ENCODE results near the gene LAMP1.
"Not testable (repeated sequence)": the region's sequence is repeated elsewhere in the genome, so short reads cannot be mapped to it uniquely, and the experiment has no call there.

The LAMP1 gene

DNA sequence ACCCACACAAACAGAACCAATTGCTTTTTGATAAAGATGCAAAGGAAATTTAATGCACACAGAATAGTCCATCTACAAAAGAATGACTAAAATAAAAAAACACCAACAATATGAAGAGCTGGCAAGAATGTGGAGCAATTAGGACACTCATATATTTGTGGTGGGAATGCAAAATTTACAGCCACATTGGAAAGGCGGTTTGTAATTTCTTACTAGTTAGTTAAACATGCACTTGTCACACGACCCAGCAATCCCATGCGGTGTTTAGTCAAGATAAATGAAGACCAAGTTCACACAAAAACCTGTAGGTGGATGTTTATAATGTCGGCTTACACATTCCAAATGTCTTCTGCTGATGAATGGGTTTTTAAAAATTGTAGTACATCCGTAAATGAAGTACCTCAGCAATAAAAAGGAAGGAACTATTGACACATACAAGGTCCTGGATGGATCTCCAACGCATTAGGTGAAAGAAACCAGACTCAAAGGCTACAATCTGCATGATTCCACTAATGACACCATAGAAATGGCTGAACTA is 61.7 kb downstream of the LAMP1 start:
- no peak for DNase-seq

DNA sequence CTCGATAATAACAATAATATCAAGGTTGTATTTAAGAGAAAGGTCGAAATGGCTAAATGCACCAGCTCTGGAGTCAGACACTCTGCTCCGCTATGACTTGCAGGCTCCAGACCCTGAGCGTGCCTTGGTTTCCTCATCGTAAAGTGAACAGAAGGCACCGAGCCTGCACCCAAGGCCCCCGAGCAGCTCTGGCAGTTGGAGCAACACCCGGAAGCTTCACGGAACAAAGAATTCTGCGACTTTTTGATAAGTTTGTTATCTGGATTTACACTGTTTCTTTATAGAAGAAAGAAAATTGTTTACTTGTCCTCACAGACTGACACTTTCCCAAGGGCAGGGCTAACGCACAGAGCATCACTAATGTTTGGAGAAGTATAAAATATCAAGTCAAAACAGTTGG is 62.5 kb downstream of the LAMP1 start:
- DNase-seq = no peak

DNA sequence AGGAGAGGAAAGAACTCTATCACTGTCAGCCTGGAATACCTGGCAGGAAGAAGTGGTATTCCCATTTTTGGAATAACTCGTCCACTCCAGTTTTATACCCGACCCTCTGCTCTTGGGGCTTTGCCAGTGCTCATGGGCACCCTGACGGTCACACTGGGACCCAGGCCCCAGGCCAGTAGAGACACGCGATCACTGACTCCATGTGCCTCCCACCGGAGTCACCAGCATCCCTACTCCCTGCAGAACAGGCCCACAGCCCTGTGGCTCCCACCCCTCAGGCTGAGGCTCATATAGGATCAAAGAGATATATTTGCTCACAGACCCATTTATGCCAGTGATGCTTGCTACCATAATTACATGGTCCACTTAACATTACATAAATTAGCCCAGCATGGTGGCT is 63.4 kb downstream of the LAMP1 start:
- DNase-seq = no peak

DNA sequence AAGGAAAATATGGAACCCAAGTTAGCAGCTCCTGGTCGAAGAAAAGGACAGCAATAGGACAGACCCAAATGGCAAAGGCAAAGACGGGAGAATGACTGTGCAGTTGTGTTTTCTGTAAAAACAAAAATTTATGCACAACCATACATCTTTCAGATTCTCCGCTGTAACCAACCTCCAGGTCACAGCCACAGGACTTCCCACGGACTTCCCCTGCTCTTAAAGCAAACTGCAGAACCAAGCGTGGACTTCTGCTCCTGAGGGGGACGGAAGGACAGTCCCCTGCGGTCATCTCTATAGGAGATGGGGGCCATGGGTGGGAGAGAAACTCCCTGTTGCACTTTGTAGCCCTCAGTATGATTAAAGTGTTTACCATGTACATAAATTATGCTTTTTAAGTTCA is 64.4 kb downstream of the LAMP1 start:
- DNase-seq = no peak

DNA sequence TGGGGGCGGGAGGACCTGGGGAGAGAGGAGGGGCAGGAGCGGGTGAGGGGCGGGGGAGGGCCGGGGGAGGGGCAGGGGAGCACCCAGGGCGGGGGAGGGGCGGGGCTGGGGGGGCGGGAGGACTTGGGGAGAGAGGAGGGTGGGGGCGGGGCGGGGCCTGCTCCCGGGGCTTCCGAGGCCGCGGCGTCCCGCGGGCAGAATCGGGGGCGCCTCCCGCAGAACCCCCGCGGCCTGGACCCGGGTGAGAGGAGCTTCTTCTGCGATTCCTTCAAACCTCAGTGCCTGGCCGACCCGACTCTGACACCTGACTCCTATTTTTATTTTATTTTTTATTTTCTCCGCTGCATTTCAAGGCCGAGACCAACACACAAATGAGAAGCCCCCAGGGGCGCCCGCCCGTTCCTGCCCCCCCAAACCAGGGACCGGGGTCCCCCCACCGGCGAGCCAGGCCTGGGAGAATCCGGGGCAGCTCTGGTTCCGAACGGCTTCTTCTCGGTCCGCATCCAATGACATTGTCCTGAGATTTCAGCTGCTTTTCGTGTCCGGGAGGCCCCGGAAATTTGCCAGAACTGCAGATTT is 67.4 kb downstream of the LAMP1 start:
- no peak for DNase-seq

DNA sequence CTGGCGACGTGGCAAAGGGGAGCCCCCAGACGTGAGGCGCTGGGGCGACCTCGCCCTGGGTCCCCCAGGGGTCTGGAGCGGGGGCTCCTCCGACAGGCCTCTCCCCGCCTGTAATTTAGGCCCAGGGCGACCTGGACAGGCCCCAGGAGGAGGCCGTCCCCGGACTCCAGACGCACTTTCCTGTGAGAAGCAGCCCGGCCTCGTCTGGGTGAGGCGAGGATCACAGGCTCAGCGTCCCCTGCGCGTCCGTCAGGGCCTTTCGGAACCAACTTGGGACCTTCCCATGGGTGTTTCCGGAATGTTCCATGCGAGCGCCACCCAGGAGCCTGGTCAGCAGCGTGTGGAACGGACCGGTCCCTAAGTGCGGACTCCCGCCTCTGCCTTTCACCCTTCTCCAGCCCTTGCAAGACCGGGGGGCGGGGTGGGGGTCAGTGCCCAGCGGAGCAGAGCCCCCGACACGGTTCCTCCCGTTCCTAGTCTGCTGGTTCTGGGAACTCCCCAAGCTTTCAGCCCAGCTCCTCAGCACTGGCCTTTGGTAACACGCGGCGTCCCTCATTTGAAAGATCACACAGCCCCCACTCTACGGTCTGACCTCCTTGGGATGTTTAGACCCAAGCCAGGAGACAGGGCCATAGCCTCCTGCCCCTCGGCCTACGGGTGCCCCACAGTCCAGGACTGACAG is 68.0 kb downstream of the LAMP1 start:
- no peak for DNase-seq

DNA sequence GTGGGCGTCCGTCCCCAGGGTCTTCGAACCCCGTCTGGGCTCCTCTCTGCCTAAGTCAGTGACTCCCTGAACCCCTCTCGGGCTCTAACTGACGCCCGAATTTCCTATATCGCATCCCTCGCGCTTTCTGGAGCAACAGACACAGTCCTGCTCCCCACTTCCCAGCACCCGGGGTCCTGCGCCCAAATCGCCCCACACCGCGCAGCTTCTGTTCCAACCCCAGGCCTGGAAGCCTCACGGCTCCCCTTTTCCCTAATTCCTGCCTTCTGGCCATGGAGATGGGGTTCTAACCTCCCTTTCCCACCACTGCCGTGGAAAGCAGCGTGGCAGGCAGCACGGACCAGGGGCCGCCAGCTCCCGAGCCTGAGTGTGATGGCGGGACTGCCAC is 68.5 kb downstream of the LAMP1 start:
- DNase-seq = no peak

DNA sequence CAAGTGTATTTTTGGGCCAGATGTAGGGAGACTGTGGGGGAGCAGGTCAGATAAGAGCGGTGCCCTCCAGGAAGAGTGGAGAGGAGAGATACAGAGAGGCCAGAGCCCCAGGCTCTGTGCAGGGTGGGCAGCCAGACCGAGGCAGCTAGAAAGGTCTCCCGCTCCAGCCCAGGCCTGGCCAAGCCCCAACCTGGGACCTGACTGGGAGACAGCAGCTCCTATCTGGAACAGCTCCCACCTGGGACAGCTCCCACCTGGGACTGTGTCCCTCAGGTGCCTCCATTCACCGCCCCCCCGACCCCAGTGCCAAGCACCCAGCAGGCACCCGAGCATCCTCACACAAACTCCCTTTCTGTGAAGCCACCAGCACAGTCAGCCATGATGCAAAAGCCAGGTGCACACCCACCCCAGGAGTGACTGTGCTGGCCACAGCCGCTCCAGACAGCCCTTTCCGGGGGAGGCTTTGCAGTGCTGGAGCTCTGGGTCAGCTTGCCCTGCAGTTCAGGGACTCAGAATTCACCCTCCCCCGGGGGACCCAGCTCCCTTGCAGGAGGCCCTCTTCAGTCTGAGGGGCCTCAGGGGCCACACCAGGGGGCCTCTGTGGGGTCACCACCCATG is 69.0 kb downstream of the LAMP1 start:
- no peak for DNase-seq

DNA sequence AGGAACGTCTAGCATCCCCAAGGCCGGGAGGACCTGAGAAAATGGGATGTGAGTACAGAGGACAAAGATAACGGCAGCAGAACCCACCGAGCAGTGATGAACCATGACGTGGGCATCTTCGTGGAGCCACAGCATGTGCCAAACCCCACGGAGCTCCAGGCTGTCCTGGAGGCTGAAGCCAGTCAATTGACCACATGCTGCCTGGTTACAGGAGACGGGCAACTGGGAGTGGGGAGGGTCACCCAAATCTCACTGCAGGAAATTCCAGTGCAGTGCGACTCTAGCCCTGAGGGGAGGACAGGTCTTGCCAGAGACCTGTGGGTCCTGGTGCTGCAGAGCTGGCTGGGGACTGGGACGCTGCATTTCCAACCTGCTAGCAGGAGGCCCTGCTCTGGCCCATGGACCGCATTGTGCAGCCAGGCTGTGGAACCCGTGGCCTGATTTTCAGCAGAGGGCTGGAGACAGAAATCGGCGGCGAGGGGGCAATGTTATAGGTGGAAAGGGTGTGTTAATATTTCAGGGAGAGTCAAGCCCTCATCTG is 70.1 kb downstream of the LAMP1 start:
- DNase-seq = no peak

DNA sequence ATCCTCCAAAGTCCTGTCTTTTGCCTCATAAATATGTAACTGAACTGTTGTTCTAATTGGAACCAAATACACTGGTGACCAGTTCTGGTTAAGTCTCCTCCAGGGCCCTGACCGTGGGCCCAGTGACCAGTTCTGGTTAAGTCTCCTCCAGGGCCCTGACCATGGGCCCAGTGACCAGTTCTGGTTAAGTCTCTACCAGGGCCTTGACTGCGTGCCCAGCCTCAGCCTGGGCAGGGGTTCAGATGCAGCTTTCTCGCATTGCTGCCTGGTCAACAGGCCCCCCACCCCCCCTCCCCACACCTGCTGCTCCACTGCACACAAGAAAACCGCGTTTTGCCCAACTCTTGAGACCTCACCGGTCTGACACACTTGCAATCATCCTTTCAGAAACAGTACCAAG is 70.7 kb downstream of the LAMP1 start:
- no peak for DNase-seq

DNA sequence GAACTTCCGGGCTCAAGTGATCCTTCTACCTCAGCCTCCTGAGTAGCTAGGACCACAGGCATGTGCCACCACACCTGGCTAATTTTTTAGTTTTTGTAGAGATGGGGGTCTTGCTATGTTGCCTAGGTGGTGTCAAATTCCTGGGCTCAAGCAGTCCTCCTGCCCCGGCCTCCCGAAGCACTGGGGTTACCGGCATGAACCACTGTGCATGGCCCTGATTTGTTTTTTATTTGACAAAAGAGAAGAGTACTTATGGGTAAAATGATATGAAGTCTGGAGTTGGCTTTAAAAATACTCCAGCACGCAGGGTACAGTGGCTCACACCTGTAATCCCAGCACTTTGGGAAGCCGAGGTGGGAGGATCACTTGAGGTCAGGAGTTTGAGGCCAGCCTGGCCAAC is 71.3 kb downstream of the LAMP1 start:
- DNase-seq = not testable (repeated sequence)

DNA sequence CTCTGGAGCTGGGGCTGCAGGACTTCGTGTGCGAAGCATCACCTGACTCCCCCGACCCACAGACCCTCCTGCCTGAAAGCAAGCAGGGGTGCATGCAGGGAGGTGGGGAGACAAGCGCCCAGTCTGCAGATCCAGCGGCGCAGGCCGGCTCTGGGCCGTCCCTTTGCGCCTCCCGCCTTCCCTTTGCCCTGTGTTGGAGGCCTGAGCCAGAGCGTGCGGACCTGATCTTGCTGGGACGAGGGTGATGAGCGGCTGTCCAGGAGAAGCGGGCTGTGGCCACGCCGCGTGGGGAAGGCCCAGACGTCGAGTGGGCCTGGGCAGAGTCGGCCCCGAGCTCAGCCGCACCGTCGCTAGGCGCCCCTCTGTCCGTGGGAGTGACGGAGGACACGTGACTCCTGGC is 72.2 kb downstream of the LAMP1 start:
- DNase-seq = no peak

DNA sequence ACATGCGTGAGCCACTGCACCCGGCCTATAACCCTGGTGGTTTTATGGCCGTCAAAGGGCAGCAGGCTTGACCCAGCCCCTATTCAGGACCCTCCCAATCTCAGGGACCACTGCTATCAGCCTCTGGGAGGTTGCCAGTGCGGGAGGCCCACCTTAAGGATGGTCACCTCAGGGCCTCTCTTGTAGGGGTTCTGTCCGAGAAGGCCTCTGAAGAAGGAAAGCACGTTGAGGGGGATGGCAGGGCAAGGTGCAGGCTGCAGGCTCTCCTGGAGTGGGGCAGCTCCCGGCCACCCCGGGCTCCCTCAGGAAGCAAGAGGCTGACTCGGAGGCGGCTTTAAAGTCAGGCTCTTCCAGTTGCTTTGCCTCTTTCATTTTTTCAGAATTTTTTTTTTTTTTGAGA is 72.8 kb downstream of the LAMP1 start:
- DNase-seq = no peak

DNA sequence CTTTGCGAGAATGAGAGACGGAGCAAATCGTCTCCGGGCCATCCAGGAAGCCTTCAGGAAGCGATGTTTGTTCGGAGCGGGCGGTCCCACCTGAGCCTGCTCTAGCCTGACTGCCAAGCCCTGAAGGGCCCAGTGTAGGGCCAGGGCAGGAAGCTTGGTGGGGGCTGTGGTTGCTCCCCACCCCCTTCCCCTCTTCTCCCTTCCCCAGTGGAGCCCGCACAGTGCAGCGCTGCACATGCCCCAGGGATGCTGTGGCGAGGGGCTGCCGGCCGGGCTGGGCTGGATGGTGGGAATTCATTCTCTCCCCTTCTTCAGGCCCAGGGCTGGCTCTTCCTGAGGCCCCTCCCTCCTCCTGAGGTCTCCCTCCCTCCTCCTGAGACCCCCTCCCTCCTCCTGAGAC is 74.0 kb downstream of the LAMP1 start:
- DNase-seq = no peak

DNA sequence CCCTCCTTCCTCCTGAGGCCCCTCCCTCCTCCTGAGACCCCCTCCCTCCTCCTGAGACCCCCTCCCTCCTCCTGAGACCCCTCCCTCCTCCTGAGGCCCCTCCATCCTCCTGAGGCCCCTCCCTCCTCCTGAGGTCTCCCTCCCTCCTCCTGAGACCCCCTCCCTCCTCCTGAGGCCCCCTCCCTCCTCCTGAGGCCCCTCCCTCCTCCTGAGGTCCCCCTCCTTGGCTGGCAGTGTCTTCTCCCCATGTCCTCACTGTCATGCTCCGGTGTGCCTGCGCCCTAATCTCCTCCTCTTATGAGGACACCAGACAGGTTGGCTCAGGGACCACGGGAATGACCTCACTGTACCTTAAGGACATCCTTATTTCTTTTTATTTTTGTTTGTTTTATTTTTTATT is 74.7 kb downstream of the LAMP1 start:
- not testable (repeated sequence) for DNase-seq

All from NCI-H774 (cell line).